Measurements from ENCODE around the gene WDR77. TPM values are rescaled to one million over a fixed set of nuclear protein-coding genes. Genes with fewer than 3 reads are reported as not detected.

WDR77 gene
- 27.0 and 77.1 TPM in 2 replicates for total RNA-seq

DNA sequence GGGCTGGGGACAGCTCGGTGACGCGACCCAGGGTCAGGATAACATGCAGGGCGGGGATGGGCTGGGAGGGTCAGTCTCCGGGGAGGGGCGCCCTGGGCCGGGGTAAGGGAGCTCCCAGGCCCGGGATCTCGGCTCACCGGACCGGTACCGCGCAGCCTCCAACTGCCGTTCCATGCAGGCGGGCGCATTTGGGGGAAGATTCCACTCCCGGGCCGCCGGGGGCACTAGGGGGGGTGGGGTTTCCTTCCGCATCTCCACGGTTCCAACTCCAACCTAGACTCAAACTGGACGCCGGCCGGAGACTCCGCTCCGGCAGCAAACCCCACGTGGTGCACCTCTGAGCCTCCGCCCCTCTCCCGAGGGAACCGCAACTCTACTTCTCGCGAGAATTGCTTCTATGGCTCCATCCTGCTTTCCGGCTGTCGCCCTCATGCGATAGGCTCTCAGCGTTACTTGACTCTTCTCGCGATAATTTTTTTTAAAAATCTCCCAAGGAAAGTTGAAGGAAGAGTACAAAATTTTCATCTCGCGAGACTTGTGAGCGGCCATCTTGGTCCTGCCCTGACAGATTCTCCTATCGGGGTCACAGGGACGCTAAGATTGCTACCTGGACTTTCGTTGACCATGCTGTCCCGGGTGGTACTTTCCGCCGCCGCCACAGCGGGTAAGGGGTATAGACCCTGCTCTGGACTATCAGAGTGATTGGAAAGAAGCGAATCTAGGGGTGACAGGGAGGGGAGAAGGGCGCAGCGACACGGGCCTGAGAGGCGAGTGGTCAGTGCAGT, at the start of gene WDR77, which contains the start of gene ATP5PB:
Gene WDR77 (minus strand): TSS at position 339 of the 785 bp plus-strand sequence. CDS start 87 bp downstream, at position 252.
Gene ATP5PB (plus strand): TSS at position 547 of the 785 bp plus-strand sequence. CDS start 78 bp downstream, at position 625.

Other genes with a start within 250 kb of the WDR77 start
- 5.4 and 8.5 TPM in 2 replicates for gene DENND2D, start 248.6 kb downstream of the WDR77 start, total RNA-seq
- not detected in 2 replicates for gene CHI3L2, start 221.5 kb downstream of the WDR77 start, total RNA-seq
- gene CHIA, start 158.4 kb downstream of the WDR77 start, total RNA-seq = not detected in 2 replicates
- 0.16 and 1.0 TPM in 2 replicates for gene OVGP1, start 21.5 kb downstream of the WDR77 start, total RNA-seq
- gene ATP5PB, start 208 bp upstream of the WDR77 start, total RNA-seq = 193 and 228 TPM in 2 replicates
- gene C1orf162, start 24.7 kb upstream of the WDR77 start, total RNA-seq = under 0.01 TPM in 1 of 2 replicates, not detected in the other
- gene ADORA3, start 54.4 kb upstream of the WDR77 start, total RNA-seq = not detected in 2 replicates
- gene TMIGD3, start 54.4 kb upstream of the WDR77 start, total RNA-seq = not detected in 2 replicates
- 12.2 and 14.5 TPM in 2 replicates for gene RAP1A, start 170.5 kb upstream of the WDR77 start, total RNA-seq

Measured in mesangial cell (primary cell).